GM12891 (cell line): ENCODE measurements around the gene ABCA9.

Experiments
- PAX5 ChIP-seq: IDR thresholded peaks from 2 replicates; pipeline ENCODE4 v1.6.1; 2011; ENCODE audit warnings: low read length, moderate library complexity, mild to moderate bottlenecking; ENCODE audit not compliant: insufficient read depth, severe bottlenecking
- POLR2A ChIP-seq: IDR thresholded peaks from 2 replicates; pipeline ENCODE4 v1.6.1; 2011; ENCODE audit warnings: low read depth, low read length, control low read depth
- POLR2AphosphoS5 ChIP-seq: IDR thresholded peaks from 2 replicates; pipeline ENCODE4 v1.6.1; 2011; ENCODE audit warnings: low read depth, low read length, control low read depth
- POU2F2 ChIP-seq: IDR thresholded peaks from 2 replicates; pipeline ENCODE4 v1.6.1; 2011; ENCODE audit warnings: low read depth, mild to moderate bottlenecking, control low read depth, low read length, moderate library complexity
- SPI1 ChIP-seq: IDR thresholded peaks from 2 replicates; pipeline ENCODE4 v1.6.1; 2011; ENCODE audit warnings: low read depth, low read length, control low read depth
- TAF1 ChIP-seq: IDR thresholded peaks from 2 replicates; pipeline ENCODE4 v1.6.1; 2011; ENCODE audit warnings: low read depth, low read length, control low read depth

- TF ChIP-seq POLR2A (no peak), POLR2AphosphoS5 (no peak), TAF1 (no peak), SPI1 (no peak), POU2F2 (no peak), PAX5 (no peak)
Observed at GRCh38 chr17:69048634-69049033, 12.1 kb downstream of the ABCA9 start.
